Measurements from ENCODE around the gene MBD2.
"Not testable (repeated sequence)": the region's sequence is repeated elsewhere in the genome, so short reads cannot be mapped to it uniquely, and the experiment has no call there.

MBD2 gene

DNA sequence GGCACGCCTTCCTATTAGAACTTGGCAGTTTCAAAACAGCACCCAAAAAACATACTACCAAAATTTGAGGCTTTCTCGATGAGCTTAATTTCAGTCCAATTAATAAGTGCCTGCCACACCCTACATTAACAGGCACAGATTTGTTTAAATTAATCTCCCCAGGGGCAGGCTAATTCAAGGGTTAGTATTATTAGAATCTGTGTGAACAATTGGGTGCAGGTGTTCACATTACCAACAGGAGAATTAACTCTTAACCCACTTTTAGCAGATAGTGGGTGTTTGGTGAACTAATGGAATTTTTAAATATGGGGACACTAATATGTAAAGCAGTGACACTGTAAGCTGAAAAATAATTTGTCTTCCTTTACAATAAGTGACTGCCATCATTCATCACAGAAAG lies 4.1 kb downstream of the MBD2 start (continued):
- TF ChIP-seq ZNF2 (tag by site-specific recombination; IDR thresholded peaks at IDR 0.05) (no peak), ZNF510 (tag by site-specific recombination; IDR thresholded peaks at IDR 0.05; ENCODE audit: insufficient replicate concordance) (no peak), ZFP69B (tag by site-specific recombination; IDR thresholded peaks at IDR 0.05) (no peak)

DNA sequence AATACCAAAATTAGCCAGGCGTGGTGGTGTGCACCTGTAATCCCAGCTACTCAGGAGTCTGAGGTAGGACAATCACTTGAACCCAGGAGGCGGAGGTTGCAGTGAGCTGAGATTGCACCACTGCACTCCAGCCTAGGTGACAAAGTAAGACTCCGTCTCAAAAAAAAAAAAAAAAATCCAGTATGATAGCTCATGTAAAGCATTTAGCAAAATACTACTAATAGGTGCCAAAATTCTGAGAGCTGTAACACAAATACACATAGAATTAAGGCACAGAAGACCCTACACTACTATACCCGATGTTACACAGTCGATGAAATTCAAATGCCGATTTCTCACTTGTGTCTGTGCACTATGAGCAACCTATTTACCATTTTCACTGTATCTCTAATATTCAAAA lies 5.7 kb downstream of the MBD2 start:
- H3K4me3 ChIP-seq (ENCODE audit: low read depth, low read length); H3K36me3 ChIP-seq (ENCODE audit: control insufficient read depth in 2 of 2, insufficient read depth in 1 of 2, low read length in 2 of 2); H3K27ac ChIP-seq (ENCODE audit: extremely low read depth, low read depth, low read length); POLR2A ChIA-PET; H3K9me3 ChIP-seq (ENCODE audit: control insufficient read depth, insufficient read depth, low read depth, low read length): not testable (repeated sequence)
- peaks cover 25% of the 10 kb centered on the region for H3K4me1 ChIP-seq (ENCODE audit: control insufficient read depth, insufficient read depth, low read length)
- CTCF ChIA-PET = interaction anchor here (0.6 kb wide), 1 partner anchor 28 kb away, joined by 3 read pairs; no protein-coding TSS in a partner anchor

DNA sequence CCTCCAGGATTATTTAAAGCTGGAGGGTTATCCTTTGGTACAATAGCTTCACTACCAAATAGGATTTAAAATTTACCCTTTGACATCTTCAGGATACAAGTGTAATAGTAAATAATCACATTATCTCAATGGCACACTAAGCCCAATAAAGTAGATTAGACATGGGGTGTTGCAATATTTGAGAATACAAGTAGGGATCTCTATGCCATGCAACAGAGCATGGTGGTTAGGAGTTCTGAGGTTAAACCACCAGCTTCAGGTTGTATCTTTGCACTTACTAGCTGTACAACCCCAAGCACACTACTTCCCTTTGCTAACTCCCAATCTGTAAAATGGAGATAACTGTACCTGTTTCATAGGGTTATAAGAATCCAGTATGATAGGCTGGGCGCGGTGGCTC lies 6.2 kb downstream of the MBD2 start:
- peaks cover 25% of the 10 kb centered on the region for H3K4me1 ChIP-seq (ENCODE audit: control insufficient read depth, insufficient read depth, low read length)
- ChIA-PET CTCF (interaction anchor here (0.7 kb wide), 2 partner anchors 29 to 39 kb away, joined by 3 read pairs; no protein-coding TSS in a partner anchor), POLR2A (no interaction called here)

More for the DNA sequence above, 6.2 kb downstream of the MBD2 start:
- TF ChIP-seq ZNF777 (tag by site-specific recombination; IDR thresholded peaks at IDR 0.05; ENCODE audit: borderline replicate concordance) (no peak), ZNF473 (tag by site-specific recombination; IDR thresholded peaks at IDR 0.05) (no peak), ZBTB8A (tag by site-specific recombination; IDR thresholded peaks at IDR 0.05) (no peak), ZNF175 (tag by site-specific recombination; IDR thresholded peaks at IDR 0.05) (no peak), YY2 (tag by site-specific recombination; IDR thresholded peaks at IDR 0.05) (no peak), ZNF830 (tag by site-specific recombination; IDR thresholded peaks at IDR 0.05; ENCODE audit: low read depth) (no peak), ZNF202 (tag by site-specific recombination; IDR thresholded peaks at IDR 0.05; ENCODE audit: borderline replicate concordance) (no peak), ZNF292 (tag by site-specific recombination; IDR thresholded peaks at IDR 0.05; ENCODE audit: borderline replicate concordance, low read depth) (no peak), ZNF391 (tag by site-specific recombination; IDR thresholded peaks at IDR 0.05; ENCODE audit: borderline replicate concordance, low read depth) (no peak)
- TF ChIP-seq, protein P1, sequence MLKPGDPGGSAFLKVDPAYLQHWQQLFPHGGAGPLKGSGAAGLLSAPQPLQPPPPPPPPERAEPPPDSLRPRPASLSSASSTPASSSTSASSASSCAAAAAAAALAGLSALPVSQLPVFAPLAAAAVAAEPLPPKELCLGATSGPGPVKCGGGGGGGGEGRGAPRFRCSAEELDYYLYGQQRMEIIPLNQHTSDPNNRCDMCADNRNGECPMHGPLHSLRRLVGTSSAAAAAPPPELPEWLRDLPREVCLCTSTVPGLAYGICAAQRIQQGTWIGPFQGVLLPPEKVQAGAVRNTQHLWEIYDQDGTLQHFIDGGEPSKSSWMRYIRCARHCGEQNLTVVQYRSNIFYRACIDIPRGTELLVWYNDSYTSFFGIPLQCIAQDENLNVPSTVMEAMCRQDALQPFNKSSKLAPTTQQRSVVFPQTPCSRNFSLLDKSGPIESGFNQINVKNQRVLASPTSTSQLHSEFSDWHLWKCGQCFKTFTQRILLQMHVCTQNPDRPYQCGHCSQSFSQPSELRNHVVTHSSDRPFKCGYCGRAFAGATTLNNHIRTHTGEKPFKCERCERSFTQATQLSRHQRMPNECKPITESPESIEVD (tag by site-specific recombination; IDR thresholded peaks at IDR 0.05) = no peak
- TF ChIP-seq, protein P2, sequence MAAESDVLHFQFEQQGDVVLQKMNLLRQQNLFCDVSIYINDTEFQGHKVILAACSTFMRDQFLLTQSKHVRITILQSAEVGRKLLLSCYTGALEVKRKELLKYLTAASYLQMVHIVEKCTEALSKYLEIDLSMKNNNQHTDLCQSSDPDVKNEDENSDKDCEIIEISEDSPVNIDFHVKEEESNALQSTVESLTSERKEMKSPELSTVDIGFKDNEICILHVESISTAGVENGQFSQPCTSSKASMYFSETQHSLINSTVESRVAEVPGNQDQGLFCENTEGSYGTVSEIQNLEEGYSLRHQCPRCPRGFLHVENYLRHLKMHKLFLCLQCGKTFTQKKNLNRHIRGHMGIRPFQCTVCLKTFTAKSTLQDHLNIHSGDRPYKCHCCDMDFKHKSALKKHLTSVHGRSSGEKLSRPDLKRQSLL (tag by site-specific recombination; IDR thresholded peaks at IDR 0.05) = no peak
- TF ChIP-seq, protein P3, sequence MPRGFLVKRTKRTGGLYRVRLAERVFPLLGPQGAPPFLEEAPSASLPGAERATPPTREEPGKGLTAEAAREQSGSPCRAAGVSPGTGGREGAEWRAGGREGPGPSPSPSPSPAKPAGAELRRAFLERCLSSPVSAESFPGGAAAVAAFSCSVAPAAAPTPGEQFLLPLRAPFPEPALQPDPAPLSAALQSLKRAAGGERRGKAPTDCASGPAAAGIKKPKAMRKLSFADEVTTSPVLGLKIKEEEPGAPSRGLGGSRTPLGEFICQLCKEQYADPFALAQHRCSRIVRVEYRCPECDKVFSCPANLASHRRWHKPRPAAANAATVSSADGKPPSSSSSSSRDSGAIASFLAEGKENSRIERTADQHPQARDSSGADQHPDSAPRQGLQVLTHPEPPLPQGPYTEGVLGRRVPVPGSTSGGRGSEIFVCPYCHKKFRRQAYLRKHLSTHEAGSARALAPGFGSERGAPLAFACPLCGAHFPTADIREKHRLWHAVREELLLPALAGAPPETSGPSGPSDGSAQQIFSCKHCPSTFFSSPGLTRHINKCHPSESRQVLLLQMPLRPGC (tag by site-specific recombination; IDR thresholded peaks at IDR 0.05) = no peak
- TF ChIP-seq, protein P4, sequence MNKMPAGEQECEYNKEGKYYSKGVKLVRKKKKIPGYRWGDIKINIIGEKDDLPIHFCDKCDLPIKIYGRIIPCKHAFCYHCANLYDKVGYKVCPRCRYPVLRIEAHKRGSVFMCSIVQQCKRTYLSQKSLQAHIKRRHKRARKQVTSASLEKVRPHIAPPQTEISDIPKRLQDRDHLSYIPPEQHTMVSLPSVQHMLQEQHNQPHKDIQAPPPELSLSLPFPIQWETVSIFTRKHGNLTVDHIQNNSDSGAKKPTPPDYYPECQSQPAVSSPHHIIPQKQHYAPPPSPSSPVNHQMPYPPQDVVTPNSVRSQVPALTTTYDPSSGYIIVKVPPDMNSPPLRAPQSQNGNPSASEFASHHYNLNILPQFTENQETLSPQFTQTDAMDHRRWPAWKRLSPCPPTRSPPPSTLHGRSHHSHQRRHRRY (tag by site-specific recombination; IDR thresholded peaks at IDR 0.05) = no peak
- TF ChIP-seq, protein P5, sequence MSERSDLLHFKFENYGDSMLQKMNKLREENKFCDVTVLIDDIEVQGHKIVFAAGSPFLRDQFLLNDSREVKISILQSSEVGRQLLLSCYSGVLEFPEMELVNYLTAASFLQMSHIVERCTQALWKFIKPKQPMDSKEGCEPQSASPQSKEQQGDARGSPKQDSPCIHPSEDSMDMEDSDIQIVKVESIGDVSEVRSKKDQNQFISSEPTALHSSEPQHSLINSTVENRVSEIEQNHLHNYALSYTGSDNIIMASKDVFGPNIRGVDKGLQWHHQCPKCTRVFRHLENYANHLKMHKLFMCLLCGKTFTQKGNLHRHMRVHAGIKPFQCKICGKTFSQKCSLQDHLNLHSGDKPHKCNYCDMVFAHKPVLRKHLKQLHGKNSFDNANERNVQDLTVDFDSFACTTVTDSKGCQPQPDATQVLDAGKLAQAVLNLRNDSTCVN (tag by site-specific recombination; optimal IDR thresholded peaks at IDR 0.05) = no peak
- TF ChIP-seq, protein P6, sequence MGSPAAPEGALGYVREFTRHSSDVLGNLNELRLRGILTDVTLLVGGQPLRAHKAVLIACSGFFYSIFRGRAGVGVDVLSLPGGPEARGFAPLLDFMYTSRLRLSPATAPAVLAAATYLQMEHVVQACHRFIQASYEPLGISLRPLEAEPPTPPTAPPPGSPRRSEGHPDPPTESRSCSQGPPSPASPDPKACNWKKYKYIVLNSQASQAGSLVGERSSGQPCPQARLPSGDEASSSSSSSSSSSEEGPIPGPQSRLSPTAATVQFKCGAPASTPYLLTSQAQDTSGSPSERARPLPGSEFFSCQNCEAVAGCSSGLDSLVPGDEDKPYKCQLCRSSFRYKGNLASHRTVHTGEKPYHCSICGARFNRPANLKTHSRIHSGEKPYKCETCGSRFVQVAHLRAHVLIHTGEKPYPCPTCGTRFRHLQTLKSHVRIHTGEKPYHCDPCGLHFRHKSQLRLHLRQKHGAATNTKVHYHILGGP (tag by site-specific recombination; IDR thresholded peaks at IDR 0.05) = no peak
- TF ChIP-seq, protein P7, sequence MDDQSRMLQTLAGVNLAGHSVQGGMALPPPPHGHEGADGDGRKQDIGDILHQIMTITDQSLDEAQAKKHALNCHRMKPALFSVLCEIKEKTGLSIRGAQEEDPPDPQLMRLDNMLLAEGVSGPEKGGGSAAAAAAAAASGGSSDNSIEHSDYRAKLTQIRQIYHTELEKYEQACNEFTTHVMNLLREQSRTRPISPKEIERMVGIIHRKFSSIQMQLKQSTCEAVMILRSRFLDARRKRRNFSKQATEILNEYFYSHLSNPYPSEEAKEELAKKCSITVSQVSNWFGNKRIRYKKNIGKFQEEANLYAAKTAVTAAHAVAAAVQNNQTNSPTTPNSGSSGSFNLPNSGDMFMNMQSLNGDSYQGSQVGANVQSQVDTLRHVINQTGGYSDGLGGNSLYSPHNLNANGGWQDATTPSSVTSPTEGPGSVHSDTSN (CRISPR knock-in tag; IDR thresholded peaks at IDR 0.05) = no peak
- TF ChIP-seq, protein P8, sequence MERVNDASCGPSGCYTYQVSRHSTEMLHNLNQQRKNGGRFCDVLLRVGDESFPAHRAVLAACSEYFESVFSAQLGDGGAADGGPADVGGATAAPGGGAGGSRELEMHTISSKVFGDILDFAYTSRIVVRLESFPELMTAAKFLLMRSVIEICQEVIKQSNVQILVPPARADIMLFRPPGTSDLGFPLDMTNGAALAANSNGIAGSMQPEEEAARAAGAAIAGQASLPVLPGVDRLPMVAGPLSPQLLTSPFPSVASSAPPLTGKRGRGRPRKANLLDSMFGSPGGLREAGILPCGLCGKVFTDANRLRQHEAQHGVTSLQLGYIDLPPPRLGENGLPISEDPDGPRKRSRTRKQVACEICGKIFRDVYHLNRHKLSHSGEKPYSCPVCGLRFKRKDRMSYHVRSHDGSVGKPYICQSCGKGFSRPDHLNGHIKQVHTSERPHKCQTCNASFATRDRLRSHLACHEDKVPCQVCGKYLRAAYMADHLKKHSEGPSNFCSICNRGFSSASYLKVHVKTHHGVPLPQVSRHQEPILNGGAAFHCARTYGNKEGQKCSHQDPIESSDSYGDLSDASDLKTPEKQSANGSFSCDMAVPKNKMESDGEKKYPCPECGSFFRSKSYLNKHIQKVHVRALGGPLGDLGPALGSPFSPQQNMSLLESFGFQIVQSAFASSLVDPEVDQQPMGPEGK (tag by site-specific recombination; IDR thresholded peaks at IDR 0.05) = no peak
- Histone ChIP-seq H3K9me3 (ENCODE audit: control insufficient read depth, insufficient read depth, low read depth, low read length) (no peaks in the 10 kb centered on the region), H3K27ac (ENCODE audit: extremely low read depth, low read depth, low read length) (no peak overlapping the region), H3K36me3 (ENCODE audit: control insufficient read depth in 2 of 2, insufficient read depth in 1 of 2, low read length in 2 of 2) (no peaks in the 10 kb centered on the region; a peak in 1 of 3 replicates), H3K4me3 (ENCODE audit: low read depth, low read length) (no peak overlapping the region)

All from HEK293 (cell line).